H1 (cell line): ENCODE results near the gene SLC66A1.

Experiments used
- CREB1 ChIP-seq: IDR thresholded peaks from 2 replicates; pipeline ENCODE4 v1.6.1; 2012; ENCODE audit warnings: inconsistent platforms
- CTCF ChIP-seq, 3 experiments: IDR thresholded peaks; 1 replicate in 2 of 3; 2 replicates in 1 of 3; pipeline versions ENCODE4 v1.5.1 to v1.6.1; 2011; ENCODE audit warnings: low read length in 3 of 3, mild to moderate bottlenecking in 3 of 3, inconsistent platforms in 2 of 3, low read depth in 1 of 3, moderate library complexity in 1 of 3; ENCODE audit not compliant: insufficient read depth in 1 of 3; ENCODE audit errors: control extremely low read depth in 1 of 3
- EGR1 ChIP-seq: IDR thresholded peaks from 2 replicates; pipeline ENCODE4 v1.6.1; 2011; ENCODE audit warnings: low read depth, low read length, borderline replicate concordance
- EZH2 ChIP-seq: fragments of 200-600 bp; sonication (generic); IDR thresholded peaks from 2 replicates; pipeline ENCODE4 v1.7.1; 2012; ENCODE audit warnings: low read depth, mild to moderate bottlenecking, moderate library complexity, low read length, inconsistent platforms; ENCODE audit not compliant: severe bottlenecking
- JUND ChIP-seq: IDR thresholded peaks from 2 replicates; pipeline ENCODE4 v1.6.1; 2011; ENCODE audit warnings: mild to moderate bottlenecking, improper control_type of control experiment, low read length
- RFX5 ChIP-seq: IDR thresholded peaks from 2 replicates; pipeline ENCODE4 v1.6.1; 2011; ENCODE audit warnings: low read depth, low read length, improper control_type of control experiment, borderline replicate concordance

GRCh38 chr1:19306941-19307340 is 5.2 kb upstream of the SLC66A1 start:
- no peak for TF ChIP-seq EGR1
- no peak for TF ChIP-seq RFX5
- no peak for TF ChIP-seq CREB1
- no peak for TF ChIP-seq EZH2
- TF ChIP-seq JUND = no peak
- no peak for TF ChIP-seq CTCF (IDR thresholded peaks at IDR 0.05; ENCODE audit: control extremely low read depth in 1 of 3, insufficient read depth in 1 of 3, low read depth in 1 of 3, low read length in 3 of 3)
